Ovary (tissue), 3 donors: ENCODE results near the gene ADPRHL1.

ENCODE experiments used
- CTCF ChIP-seq, 3 donors: fragments of 450-650 bp in 2 of 3; fragments of 200-600 bp in 1 of 3; IDR thresholded peaks; one replicate each; pipeline versions ENCODE4 v1.5.1 to v1.8.0; 2016 to 2022; ENCODE audit warnings: antibody characterized with exemption in 3 of 3, mild to moderate bottlenecking in 1 of 3
- EP300 ChIP-seq: sonication (generic); formaldehyde crosslinking; IDR thresholded peaks from one replicate; pipeline ENCODE4 v1.6.1; 2017; ENCODE audit warnings: antibody characterized with exemption
- POLR2A ChIP-seq: fragments of 450-650 bp; IDR thresholded peaks from one replicate; pipeline ENCODE4 v1.6.1; 2017; ENCODE audit warnings: antibody characterized with exemption, mild to moderate bottlenecking, moderate library complexity
- donor health status: DM: no; HTN: no; CAD: no.

- no peak for TF ChIP-seq EP300
- no peak for TF ChIP-seq CTCF (IDR thresholded peaks at IDR 0.05)
- TF ChIP-seq POLR2A = no peak
Observed at GRCh38 chr13:113485545-113485944, 32.3 kb upstream of the ADPRHL1 start.
